Smooth muscle cell of the coronary artery (primary cell): ENCODE data around the gene KCTD3. TPM values are rescaled to one million over a fixed set of nuclear protein-coding genes. Genes with fewer than 3 reads are reported as not detected.

Experiments
- total RNA-seq: library from RNA; depleted of rRNA; stranded (reverse); fragments of >200 nt; gene quantifications from 2 replicates; pipeline ENCODE4 v1.2.3, GENCODE V29; 2014; ENCODE audit warnings: low replicate concordance

Gene KCTD3
- total RNA-seq: 30.7 and 63.3 TPM in 2 replicates

DNA sequence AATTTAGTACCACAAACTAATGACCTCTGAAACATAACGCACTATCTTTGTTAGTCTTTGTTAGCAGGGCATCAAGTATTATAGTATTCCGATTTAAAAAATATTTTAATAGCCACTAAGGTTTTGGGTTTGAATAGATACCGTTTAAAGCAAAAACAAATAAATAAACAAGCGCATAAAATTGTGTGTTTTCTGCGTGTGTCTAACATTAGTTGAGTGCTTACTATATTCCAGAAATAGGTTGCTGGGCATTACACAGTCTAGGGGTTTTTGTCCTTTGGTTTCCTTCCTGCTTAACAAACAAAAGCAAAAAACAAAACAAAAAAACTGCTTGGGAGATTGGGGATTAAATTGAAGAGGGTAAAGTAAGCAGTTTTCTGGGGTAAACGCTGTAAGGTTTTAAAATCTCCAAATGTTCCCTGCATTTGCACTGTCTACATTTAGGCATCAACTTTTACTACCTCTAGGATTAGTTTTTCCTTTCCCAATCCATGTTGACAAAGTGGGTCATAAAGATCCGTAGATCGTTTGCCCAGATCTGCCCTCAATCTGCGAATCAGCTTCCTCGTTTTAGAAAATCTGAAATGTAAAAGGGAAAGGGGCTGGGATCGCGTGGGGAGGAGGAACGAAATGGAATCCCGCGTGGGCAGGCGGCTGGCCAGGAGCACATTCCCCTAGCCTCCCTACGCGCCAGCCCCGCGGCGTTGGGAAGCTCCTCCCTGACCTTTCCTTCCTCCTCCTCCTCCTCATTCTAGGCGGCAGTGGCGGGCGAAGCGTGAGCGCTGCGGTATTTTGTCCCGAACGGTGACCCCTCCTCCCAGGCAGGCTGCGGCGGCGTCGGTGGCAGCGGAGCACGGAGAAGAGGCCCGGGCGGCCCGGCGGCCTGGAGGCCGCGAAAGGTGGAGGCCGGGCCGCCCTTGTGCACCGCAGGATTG is at the start of gene KCTD3:
Gene KCTD3, plus strand, starts transcription at position 749 of the 935 bp plus-strand sequence. CDS start 382 bp downstream, outside the sequence.

